GM19438 (cell line): ENCODE data around the gene HOXA9.

Experiments
- ATAC-seq: cut with Tn5 transposase; IDR thresholded peaks from one replicate; pipeline ENCODE4 v1.9.1; 2021; ENCODE audit warnings: low read depth; ENCODE audit not compliant: unreplicated experiment

Gene HOXA9

DNA sequence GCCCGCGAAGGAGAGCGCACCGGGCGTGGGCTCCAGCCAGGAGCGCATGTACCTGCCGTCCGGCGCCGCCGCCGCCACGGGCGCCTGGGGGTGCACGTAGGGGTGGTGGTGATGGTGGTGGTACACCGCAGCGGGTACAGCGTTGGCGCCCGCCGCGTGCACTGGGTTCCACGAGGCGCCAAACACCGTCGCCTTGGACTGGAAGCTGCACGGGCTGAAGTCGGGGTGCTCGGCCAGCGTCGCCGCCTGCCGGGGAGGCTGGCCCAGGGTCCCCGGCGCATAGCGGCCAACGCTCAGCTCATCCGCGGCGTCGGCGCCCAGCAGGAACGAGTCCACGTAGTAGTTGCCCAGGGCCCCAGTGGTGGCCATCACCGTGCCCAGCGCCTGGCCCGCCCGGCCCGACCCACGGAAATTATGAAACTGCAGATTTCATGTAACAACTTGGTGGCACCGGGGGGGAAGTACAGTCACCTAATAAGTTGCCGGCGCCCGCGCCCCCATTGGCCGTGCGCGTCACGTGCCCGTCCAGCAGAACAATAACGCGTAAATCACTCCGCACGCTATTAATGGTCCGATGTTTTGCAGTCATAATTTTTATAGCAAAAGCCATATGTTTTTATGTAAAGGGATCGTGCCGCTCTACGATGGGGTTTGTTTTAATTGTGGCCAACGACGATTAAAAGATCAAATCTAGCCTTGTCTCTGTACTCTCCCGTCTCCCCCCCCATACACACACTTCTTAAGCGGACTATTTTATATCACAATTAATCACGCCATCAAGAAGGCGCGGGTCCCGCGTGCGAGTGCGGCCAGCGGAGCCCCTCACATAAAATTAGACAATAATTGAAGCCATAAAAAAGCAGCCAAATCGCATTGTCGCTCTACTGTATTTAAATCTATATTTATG is at the start of gene HOXA9:
Gene HOXA9 (minus strand): TSS at position 449 of the 907 bp plus-strand sequence. CDS start 80 bp downstream, at position 369.
- no peak for ATAC-seq

DNA sequence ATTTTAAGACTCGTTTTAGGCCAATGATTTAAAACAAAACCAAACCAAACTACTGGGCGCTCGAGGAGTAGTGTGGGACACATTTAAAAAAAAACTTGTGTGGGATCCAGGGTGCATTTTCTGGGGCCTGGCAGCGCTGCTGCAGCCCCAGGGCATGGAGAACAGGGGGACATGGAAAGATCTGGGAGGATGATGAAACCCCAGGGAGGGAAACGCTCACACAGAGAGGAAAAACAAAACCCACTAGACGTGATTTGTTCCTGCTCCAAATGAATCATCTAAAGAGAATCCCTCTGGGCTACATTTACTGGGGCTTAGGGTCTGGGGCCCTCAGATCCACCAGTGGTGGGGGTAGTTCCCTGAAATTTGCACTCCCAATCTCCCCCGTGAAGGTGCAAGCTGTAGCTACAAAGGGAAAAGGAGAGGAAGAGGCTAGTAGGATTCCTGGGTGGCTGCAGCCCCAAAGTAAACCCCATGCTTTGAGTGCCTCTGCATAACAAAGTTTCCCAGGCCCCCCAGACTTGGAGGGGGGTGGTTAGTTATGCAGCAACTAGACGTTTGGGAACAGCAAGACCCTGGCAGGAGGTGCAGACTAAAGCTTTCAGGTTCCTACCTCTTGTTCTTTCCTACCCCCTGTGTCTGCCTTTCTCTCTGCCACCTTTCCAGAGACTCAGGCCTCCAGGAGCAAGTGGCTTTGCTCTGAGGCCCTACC is 49.1 kb upstream of the HOXA9 start:
- ATAC-seq = no peak

DNA sequence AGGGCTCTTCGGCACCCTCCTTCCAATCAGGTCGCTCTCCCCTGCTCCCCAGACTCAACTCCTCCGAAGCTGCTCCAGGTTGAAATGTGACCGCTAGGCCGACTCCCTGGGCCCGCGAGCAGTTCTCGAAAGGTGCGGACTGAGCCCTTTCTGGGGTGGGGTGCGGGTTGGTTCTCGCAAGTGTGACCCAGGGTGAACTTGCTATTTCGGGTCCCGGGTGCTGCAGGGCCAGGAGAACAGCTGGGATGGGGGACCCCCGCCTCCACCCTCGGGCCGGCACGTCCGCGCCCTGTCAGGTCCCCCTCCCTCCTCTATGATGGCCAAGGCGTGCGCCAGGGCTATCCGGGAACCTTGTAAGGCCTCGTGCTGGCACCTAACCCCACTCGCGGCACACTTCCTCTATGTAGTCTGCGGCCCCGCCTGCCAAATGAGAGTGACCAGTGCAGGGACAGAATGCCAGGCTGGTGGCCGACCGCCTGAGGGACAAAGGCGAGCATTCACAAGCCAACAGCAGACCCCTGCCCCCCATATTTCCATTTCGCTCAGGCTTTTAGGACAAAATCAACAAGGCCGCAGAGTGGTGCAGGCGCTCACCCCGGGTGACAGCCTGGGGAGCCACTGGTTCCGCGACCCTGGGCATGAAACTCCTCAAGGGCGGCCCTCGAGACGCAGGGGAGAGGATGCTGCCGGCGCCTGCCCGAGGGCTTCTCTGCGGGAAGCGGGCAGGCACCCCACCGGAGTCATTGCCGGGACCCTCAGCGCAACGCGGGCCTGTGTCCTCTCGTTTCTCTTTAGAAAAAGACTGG is 48.3 kb upstream of the HOXA9 start:
- no peak for ATAC-seq

DNA sequence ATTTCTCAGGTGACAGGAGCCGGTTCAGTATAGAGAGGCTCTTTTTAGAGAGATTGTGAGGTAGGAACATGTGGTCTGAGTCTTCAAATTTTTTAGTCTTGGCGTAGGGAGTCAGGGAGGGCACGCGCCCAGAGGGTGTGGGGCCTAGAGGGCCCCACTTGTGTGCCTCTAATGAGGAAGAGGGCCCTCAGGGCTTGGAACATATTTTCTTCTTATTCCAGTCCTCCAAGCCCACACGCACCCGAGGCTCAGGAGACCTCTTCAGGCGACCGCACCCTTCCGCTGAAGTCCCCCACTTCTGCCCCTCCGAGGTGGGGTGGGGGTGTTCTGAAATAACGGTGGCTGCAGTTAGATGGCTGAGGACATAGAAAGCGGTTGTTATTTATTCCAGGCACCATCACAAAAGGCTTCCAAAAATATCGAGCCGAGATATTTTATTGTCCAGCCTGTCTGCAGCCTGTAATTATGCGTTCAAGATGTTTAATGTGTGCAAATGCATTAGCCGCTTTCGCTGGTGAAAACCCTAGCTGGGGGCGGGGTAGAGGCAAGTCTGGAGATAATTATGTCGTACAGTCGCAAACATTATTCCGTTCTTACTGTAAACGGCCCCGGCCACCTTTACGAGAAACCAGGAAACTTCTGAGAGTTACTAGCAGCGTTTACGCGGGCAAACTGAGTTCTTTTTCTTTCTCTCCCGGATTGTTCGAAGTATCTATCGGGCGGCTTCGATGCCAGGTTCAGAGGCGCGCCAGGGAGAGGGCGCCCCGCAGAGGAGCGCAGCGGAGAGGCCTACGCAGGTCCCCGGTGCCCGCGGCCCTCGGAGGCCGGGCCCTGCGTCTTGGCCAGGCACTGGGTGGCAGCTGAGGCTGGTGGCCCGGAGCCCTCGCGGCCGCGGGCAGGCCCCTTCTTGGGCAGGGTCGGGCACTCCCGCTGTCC is 47.4 kb upstream of the HOXA9 start:
- no peak for ATAC-seq

DNA sequence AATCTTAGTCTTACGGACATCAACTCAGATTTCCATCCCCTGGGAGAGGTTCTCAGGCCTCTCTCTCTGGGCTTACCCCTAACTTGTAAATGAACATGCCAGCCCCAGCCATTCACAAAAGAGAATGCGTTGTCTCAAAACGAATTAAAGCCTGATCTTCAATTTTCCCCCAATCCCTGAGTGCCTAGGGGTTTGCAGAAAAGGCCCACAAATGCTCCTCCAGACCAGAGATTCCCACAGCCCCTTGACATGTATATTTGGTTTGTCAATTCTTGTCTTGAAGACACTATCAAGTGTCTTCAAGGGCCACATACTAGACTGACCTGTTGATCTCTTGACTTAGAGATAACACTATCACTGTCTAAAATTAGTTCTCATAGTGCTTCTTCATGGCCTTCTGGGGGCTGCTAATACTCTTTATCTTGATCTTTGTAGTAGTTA is 46.4 kb upstream of the HOXA9 start:
- no peak for ATAC-seq

DNA sequence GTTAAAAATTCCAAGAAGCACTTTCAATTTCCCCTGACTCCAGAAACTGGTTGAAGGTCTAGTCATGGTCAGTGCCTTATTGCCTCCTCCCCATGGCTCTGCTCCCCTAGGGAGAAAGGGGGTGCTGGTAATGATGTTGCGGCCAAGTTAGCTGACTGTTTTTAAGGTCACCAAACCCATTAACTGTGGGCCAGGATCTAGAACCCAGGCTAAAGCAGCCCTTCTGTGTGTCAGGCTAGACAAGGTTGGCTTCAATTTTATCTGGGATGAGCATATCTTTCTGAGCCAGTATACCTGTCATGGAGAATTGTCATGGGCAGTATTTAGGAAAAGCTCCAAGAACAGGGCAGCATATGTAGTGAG is 45.7 kb upstream of the HOXA9 start:
- ATAC-seq = no peak

DNA sequence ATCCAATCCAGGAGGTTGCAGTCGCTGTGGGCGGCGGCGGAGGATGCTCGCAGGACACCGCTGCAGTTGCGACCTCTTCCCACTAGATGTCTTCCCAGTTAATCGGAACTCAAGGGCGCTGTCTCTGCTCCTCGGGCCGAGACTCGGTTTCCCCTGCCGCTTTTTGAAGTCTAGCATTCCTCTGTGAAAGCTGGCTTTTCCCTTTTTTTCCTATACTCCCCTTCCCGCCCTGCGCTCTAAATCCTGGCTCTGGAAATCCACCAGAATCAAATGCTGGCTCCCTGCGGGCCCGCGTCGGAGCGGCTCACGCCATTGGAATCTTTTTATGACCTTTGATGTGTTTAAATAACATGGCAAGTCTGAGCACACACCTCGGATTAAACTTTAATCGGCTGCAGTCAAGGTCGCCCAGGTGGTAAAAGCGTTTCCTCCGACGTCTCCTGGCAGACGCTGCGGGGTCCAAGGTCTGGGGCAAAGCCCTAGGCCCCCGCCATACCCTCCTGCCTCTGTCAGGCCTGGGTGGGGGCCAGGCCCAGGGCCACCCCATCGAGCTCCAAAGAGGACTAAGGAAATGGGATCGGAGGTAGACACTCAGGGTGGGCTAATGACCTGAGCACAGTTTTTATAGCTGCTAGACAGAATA is 45.2 kb upstream of the HOXA9 start:
- no peak for ATAC-seq

DNA sequence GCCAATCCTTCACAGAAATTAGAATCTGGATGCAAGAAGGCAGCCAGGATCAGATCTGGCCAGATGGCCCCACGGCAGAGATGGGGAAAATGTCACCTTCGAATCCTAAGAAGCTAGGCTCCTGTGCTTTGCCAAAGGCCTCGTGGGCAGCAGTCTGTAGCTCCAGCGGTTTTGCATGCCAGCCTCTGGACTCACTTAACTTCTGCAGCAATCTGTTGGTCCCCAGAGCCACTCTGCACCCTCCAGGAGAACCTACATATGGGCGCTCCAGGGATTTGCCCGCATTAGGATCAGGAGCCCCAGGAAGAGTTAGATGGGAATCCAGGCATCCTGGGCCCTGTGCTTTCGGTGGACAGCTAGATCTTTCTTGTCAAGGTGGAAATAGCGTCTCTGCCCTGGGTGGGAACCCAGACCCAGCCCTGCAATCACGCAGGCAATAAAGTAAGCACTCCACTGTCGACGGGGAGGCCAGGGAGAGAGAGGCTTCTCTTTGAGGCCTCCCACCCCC is 44.6 kb upstream of the HOXA9 start:
- ATAC-seq = no peak

DNA sequence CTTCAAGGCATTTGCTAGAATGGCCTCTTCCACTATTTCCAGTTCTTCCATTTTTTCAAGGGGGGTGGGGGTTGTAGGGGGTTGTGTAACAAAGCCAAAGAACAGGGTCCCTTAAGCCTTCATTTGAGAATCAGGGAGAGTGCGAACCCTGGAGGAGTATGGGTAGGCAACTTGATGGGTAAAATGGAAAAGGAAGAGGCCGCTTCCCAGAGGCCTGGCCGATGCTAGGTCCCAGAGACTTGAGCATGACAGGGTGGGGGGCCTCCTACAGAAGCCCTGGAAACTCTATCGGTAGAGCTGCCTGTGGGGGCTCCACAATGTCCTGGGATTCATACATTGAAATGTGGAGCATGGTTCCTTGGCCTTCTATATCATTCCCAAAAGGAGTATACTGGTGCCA is 43.7 kb upstream of the HOXA9 start:
- ATAC-seq = no peak

DNA sequence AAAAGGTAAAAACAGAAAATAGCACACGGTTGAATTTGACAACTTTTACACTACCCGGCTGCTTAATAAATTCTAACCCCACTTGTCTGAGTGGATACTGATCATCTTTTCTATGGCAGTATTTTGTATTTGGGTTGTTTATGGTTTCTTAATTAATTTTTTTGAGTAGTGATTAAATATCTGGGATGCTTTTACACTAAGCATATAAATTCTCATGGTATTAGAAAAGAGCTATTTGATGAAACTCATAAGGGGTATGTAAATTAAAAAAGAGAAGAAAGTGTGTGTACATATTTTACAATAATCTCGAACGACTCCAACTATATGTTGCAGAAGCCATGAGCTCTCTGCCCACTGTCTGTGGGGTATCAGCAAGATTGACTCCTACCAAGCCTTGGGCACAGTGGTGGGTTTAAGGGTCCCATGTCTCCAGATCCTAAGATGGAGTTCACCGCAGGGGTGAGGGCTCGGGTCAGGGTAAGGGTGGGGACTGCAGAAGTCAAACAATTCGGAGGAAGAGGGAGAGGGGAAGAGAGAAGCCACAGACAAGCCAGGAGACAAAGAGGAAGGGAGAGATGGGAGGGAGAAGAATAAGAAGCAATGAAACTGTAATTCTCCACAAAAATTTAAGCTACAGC is 42.1 kb upstream of the HOXA9 start:
- ATAC-seq = no peak

DNA sequence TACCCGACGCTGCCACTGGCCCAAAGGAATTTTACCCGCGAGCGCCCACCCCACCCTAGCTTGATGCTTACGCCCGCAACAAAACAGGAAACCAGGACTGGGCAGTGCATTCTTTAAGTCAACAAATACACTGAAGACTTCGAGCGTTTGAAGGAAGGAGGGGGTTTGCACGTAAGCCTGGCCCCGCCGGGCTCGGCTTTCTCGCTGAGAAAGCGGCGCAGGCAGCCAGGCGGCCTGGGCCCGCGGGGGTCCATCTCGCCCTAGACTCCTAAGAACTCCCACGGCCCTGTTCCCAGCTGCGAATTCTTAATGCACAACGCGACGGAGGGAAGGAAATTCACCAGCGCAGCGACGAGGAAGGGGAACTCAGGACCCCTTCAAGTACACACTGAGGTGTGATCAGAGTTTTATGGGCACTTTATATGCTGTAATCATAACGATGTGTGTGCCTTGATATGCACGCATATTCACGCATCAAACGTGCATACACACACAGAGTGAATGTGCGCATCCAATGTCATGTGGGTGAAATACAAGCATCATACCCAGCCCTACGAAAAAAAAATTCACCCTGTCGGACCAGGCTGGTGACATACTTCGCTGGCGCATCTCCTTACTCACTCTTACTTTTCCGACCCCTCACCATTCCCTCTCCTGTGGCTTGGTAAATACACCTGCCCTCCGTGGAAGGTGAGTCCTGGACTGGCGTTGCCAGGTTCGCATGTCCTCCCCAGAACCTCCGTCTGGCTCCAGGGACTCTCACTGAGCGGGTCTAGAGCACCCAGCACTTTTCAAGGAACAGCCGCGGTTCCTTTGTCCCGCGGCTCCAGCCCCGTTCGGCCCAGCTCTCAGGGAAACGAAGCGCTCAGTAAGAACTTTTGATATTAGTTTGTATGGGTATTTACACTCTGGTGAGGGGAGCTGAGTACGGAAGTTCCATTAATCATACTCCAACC is 40.3 kb upstream of the HOXA9 start:
- no peak for ATAC-seq

DNA sequence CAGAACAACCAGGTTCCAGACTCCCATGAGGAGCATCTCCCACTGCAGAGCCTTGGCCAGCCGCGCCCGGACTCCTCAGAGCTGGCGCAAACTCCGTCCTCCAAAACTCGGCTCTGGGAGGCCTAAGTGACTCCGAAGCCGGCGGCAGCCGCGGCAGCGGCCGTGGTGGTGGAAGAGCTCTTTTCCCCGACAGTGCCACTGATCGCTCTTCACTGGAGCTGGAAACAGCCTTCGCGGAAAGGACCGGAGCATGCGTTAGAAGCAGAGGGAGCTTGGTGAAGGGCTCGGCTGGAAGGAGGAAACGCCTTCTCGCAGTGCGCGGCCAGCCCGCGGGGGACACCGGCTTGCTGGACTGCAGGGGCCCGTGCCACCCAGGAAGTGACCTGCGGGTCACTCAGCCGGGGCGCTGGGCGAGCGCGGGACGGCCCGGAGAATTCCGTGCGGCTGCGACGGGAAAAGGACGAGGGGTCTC is 39.5 kb upstream of the HOXA9 start:
- no peak for ATAC-seq

DNA sequence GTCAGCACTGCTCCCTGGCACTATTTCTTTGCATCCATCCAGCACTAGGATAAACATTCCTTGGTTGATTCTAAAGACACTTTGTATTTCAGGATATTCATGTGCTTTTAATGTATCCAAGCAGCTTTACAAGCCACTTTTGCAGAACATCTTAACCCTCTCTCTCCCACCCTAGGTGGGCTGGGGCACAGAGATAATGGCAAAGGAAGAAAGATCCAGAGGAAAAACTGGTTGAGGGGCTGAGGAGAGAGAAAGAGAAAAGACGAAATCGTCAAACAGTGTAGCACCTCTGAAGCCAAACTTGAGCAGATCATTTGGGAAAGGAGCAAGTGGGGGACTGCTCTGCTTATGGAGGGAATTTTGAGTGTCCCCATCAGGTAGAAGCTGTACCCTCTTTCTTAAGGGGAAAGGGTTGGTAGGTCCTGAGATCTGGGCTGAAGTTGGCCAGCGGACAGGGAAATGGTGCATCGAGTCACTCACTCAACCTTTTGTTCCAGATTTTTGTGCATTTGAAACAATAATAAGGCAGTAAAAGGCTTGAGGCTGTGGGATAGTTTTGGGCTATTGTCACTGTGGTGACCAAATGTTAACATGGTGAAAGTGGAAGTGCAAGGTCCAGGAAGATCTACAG is 38.7 kb upstream of the HOXA9 start:
- no peak for ATAC-seq

DNA sequence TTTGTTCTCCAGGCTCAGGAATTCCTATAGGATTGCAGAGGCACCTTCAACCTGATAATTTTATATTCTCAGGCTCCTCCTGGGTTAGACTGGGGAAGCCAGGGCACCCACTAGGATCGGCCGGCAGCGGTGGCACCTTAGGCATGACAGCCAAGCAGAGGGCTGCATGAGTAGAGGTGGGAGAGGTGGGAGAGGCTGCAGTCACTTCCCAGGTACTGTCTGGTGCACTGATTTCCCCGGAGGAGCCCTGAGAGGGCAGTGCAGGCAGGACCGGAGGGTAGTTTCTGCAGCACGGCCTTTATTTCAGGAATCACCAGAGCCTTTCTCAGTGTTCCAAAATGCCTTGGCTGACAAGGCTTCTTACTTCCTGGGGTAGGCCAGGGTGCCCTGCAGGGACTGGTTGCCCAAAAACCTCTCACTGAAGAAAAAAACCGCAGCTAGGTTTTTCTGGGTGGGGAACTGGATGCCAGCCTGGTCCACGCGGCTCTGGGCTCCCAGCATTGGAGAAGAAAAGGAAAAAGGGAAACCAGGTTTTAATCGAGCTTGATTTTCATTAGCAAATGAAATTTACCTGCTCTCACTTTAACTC is 38.1 kb upstream of the HOXA9 start:
- ATAC-seq = no peak

DNA sequence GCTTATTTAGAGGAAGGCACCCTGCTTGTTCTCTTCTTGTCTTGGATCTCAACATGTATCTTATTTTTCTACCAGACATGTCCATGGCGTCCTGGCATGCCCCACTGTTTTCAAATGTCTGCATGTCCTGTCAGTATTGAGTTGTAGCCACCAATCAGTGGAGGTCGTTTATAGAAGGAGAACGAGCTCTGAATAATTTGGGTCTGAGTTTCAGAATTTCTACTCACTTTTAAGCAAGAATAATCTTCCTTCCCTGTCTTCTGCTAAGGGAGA is 37.5 kb upstream of the HOXA9 start:
- no peak for ATAC-seq

DNA sequence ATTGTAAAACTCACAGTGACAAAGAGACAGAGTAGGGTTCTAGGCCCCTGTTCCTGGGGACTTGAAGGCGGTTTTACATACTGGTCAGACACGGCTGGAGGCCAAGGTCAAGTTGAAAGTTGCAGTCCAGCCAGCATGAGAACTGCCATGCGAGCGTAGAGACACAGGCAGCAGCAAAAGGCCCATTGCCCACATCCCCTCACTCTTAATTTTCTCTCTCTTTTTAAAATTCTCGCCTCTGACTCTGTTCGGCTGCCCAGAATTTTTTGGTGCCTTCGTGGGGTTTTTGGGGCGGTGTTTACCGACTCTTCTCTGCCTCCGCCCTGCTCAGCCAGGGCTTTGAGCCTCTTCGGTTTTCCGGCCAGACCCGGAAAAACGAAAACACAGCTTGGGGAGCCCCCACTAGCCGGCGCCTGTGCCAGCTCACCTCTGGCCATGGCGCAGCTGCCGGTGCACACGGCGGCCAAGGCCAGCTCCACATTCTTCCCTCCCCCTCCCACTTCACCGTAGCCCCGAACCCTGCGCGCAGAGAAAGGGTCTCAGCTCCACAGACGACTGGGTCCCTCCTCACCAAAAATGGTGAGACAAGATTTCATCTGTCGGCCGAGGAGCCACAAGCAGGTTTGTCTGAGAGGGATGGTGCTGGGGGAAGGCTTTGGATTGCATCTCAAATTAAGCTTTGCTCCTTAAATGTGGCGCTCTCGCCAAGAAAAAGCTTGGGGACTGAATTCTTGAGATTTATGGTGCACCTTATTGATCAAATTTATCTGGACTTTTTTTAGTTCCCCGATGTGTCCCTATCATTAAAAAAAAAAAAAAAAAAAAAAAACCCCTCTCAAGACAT is 36.9 kb upstream of the HOXA9 start:
- no peak for ATAC-seq
